ENCODE data around the gene CLIC4. TPM values are rescaled to one million over a fixed set of nuclear protein-coding genes. Genes with fewer than 3 reads are reported as not detected.

The CLIC4 gene
- polyA plus RNA-seq, 3 donors, result 9.7 to 38.1 (median 24.6) TPM

DNA sequence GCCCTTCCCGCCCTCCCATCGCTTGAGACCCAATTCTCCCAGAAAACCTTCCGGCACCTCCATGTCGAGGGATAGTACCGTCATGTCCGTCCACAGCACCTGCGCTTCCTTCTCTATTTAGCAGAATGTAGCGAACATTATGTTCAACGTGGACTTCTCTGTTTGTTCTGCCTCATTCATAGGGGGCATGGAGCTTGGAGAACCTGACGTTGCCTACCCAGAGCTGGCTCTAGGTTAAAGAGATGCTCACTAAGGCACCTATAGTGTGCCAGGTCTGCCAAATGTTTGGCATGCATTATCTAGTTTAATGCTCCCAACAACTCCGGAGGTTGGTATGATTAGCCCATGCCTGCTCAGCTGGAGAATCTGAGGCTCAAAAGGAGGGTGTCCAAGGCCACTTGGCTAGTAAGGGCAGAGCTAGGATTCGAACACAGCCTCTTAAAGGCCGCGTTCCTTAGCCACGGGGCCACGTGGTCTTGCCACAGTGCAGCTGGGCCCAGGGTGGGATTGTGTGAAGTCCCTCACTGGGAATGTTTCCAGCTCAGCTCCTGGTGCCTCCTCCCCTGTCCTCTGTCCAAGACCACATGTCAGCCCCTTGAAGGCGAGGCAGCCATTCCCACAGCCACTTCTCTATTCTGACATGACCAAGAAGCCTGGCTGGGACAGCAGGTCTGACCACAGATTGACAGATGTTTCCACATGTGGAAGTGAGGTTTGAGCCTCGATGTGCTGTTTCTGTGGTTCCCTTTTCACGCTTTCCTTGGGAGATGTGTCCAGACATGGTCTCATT, 127.0 kb downstream of the CLIC4 start:
- peak overlapping the region; percentile 27 to 76 for H3K4me3 Mint-ChIP-seq

GRCh38 chr1:24873148-24873547, 127.9 kb downstream of the CLIC4 start:
- intact Hi-C loops (cut with micrococcal nuclease), result no loop called here
- Mint-ChIP-seq H3K9me3 (peaks cover 0 to 4% (median 0%) of the 10 kb centered on the region in 7 donors), H3K36me3 (no peaks in the 10 kb centered on the region), H3K27ac (no peak overlapping the region), H3K27me3 (ENCODE audit: low read depth in 3 of 3) (peaks cover 29 to 39% (median 34%) of the 10 kb centered on the region in 3 donors), H3K4me1 (peaks cover 35% of the 10 kb centered on the region), H3K4me3 (no peak overlapping the region)
- Histone ChIP-seq H3K4me1 (ENCODE audit: control insufficient read depth in 1 of 2, insufficient read depth in 2 of 2, low read length in 2 of 2) (peaks cover 33% of the 10 kb centered on the region in 2 donors), H3K36me3 (replicated peaks in 1 of 2; ENCODE audit: control insufficient read depth in 1 of 2, insufficient read depth in 2 of 2, low read length in 2 of 2) (no peaks in the 10 kb centered on the region), H3K27me3 (ENCODE audit: control insufficient read depth in 2 of 2, insufficient read depth in 2 of 2, low read length in 2 of 2) (peaks cover 0 to 17% of the 10 kb centered on the region in 2 donors), H4K20me1 (ENCODE audit: insufficient read depth, low read length) (no peaks in the 10 kb centered on the region), H3K4me2 (replicated peaks; ENCODE audit: extremely low read depth, low read length, poor library complexity, severe bottlenecking) (no peak overlapping the region), H3K9ac (ENCODE audit: insufficient read depth, low read length, poor library complexity, severe bottlenecking) (no peak overlapping the region), H3K79me2 (ENCODE audit: insufficient read depth, low read length) (no peaks in the 10 kb centered on the region), H3K27ac (ENCODE audit: low read depth in 1 of 2, low read length in 2 of 2) (no peak overlapping the region), H3K4me3 (replicated peaks in 1 of 3; ENCODE audit: low read depth in 2 of 3, low read length in 3 of 3) (no peak overlapping the region), H3K9me3 (replicated peaks in 1 of 2; ENCODE audit: control insufficient read depth in 1 of 2, insufficient read depth in 1 of 2, low read length in 2 of 2) (no peaks in the 10 kb centered on the region), H2AFZ (ENCODE audit: insufficient read depth, low read depth, low read length, poor library complexity, severe bottlenecking) (no peak overlapping the region)
- DNase-seq, result no peak
- 80% methylated on average over 1 of the region's 1 CpG for WGBS (ENCODE audit: insufficient coverage)
- TF ChIP-seq, protein P1, sequence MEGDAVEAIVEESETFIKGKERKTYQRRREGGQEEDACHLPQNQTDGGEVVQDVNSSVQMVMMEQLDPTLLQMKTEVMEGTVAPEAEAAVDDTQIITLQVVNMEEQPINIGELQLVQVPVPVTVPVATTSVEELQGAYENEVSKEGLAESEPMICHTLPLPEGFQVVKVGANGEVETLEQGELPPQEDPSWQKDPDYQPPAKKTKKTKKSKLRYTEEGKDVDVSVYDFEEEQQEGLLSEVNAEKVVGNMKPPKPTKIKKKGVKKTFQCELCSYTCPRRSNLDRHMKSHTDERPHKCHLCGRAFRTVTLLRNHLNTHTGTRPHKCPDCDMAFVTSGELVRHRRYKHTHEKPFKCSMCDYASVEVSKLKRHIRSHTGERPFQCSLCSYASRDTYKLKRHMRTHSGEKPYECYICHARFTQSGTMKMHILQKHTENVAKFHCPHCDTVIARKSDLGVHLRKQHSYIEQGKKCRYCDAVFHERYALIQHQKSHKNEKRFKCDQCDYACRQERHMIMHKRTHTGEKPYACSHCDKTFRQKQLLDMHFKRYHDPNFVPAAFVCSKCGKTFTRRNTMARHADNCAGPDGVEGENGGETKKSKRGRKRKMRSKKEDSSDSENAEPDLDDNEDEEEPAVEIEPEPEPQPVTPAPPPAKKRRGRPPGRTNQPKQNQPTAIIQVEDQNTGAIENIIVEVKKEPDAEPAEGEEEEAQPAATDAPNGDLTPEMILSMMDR (IDR thresholded peaks at IDR 0.05), result no peak

More for the DNA sequence above, 127.0 kb downstream of the CLIC4 start:
- Histone ChIP-seq H3K79me2 (ENCODE audit: insufficient read depth, low read length) (no peaks in the 10 kb centered on the region), H3K36me3 (replicated peaks in 1 of 2; ENCODE audit: control insufficient read depth in 1 of 2, insufficient read depth in 2 of 2, low read length in 2 of 2) (no peaks in the 10 kb centered on the region), H3K9me3 (replicated peaks in 1 of 2; ENCODE audit: control insufficient read depth in 1 of 2, insufficient read depth in 1 of 2, low read length in 2 of 2) (no peaks in the 10 kb centered on the region), H3K27me3 (ENCODE audit: control insufficient read depth in 2 of 2, insufficient read depth in 2 of 2, low read length in 2 of 2) (peaks cover 0 to 17% of the 10 kb centered on the region in 2 donors), H3K4me1 (ENCODE audit: control insufficient read depth in 1 of 2, insufficient read depth in 2 of 2, low read length in 2 of 2) (peaks cover 33% of the 10 kb centered on the region in 2 donors), H4K20me1 (ENCODE audit: insufficient read depth, low read length) (no peaks in the 10 kb centered on the region), H3K4me2 (replicated peaks; ENCODE audit: extremely low read depth, low read length, poor library complexity, severe bottlenecking) (peak overlapping the region; percentile 41), H3K4me3 (replicated peaks in 1 of 3; ENCODE audit: low read depth in 2 of 3, low read length in 3 of 3) (peak overlapping the region in 1 of 3 experiments; percentile 42), H3K9ac (ENCODE audit: insufficient read depth, low read length, poor library complexity, severe bottlenecking) (no peak overlapping the region), H2AFZ (ENCODE audit: insufficient read depth, low read depth, low read length, poor library complexity, severe bottlenecking) (peak overlapping the region; percentile 59), H3K27ac (ENCODE audit: low read depth in 1 of 2, low read length in 2 of 2) (no peak overlapping the region)
- Mint-ChIP-seq H3K36me3 (no peaks in the 10 kb centered on the region), H3K4me1 (peaks cover 35% of the 10 kb centered on the region), H3K27ac (peak overlapping the region in 2 of 7 donors; percentile 46 to 50), H3K27me3 (ENCODE audit: low read depth in 3 of 3) (peaks cover 29 to 44% (median 35%) of the 10 kb centered on the region in 3 donors), H3K9me3 (peaks cover 0 to 2% (median 0%) of the 10 kb centered on the region in 7 donors)
- WGBS (ENCODE audit: insufficient coverage), result 12% methylated on average over 12 of the region's 19 CpGs
- intact Hi-C loops (cut with micrococcal nuclease), result no loop called here
- TF ChIP-seq, protein P1 (IDR thresholded peaks at IDR 0.05), result no peak
- peak; percentile 45 to 64 (median 57) for DNase-seq
